Endothelial cell of umbilical vein (primary cell): Measurements from ENCODE around the gene DDR1. TPM values are rescaled to one million over a fixed set of nuclear protein-coding genes. Genes with fewer than 3 reads are reported as not detected.

Source experiments
- BruUV-seq: library from RNA; stranded (reverse); fragments of 400-500 nt; replicated peaks from 2 replicates; lab custom pipeline; 2021; lab: Mats Ljungman, UMichigan
- CTCF ChIA-PET: fragments of 300-600, 350-600 bp; sonication (Branson Sonifier 250); formaldehyde crosslinking; loops from one replicate; lab custom pipeline; 2021; ENCODE audit warnings: antibody characterized with exemption, inconsistent platforms; lab: Charles Lee
- POLR2A ChIA-PET: fragments of 300-600, 350-600 bp; sonication (Branson Sonifier 250); formaldehyde crosslinking; loops from one replicate; lab custom pipeline; 2021; ENCODE audit warnings: antibody characterized with exemption, inconsistent platforms; lab: Charles Lee
- DNase-seq: peaks from one replicate; pipeline ENCODE4 v3.0.0-alpha.2; 2011; ENCODE audit warnings: low read depth, low spot score
- FAIRE-seq: peaks from 2 replicates; lab custom pipeline; 2011; peaks lifted over from hg19 to GRCh38; lab: Jason Lieb, UNC
- H2AFZ ChIP-seq: 2 replicates; pipeline ENCODE4 v1.6.0; 2012; ENCODE audit warnings: low read depth, low read length, control low read depth, inconsistent platforms
- H3K27ac ChIP-seq: 2 replicates; pipeline ENCODE4 v1.5.1; 2011; ENCODE audit warnings: low read depth, mild to moderate bottlenecking, control low read depth, low read length, moderate library complexity; ENCODE audit not compliant: insufficient read depth
- H3K27me3 ChIP-seq, 2 experiments: 2 replicates each; pipeline versions ENCODE4 v1.6.0 to v1.6.1; 2011; ENCODE audit warnings: low read length in 2 of 2, mixed read lengths in 1 of 2; ENCODE audit not compliant: control insufficient read depth in 2 of 2, insufficient read depth in 2 of 2
- H3K36me3 ChIP-seq, 2 experiments: 2 replicates in 1 of 2; 3 replicates in 1 of 2; pipeline ENCODE4 v1.5.1; 2011; ENCODE audit warnings: low read length in 2 of 2, mild to moderate bottlenecking in 1 of 2, moderate library complexity in 1 of 2; ENCODE audit not compliant: control insufficient read depth in 2 of 2, insufficient read depth in 2 of 2; ENCODE audit errors: extremely low read depth in 1 of 2
- H3K4me1 ChIP-seq: 3 replicates; pipeline ENCODE4 v1.5.1; 2011; ENCODE audit warnings: mild to moderate bottlenecking, low read length; ENCODE audit not compliant: control insufficient read depth, insufficient read depth; ENCODE audit errors: extremely low read depth
- H3K4me2 ChIP-seq: 2 replicates; pipeline ENCODE4 v1.6.1; 2011; ENCODE audit warnings: low read length, control low read depth, mixed read lengths; ENCODE audit not compliant: insufficient read depth
- H3K4me3 ChIP-seq, 3 experiments: fragments of 200-600 bp in 1 of 3; sonication (generic), shearing (Covaris generic) in 1 of 3; replicated peaks in 1 of 3; 2 replicates each; pipeline ENCODE4 v1.5.1; 2011 to 2016; ENCODE audit warnings: control low read depth in 3 of 3, low read length in 3 of 3, mild to moderate bottlenecking in 2 of 3, inconsistent platforms in 1 of 3, low read depth in 1 of 3, moderate library complexity in 1 of 3; ENCODE audit not compliant: insufficient read depth in 1 of 3
- H3K79me2 ChIP-seq: 2 replicates; pipeline ENCODE4 v1.6.0; 2012; ENCODE audit warnings: low read length, inconsistent platforms; ENCODE audit not compliant: control insufficient read depth, insufficient read depth
- H3K9ac ChIP-seq: replicated peaks from 2 replicates; pipeline ENCODE3; 2011; ENCODE audit warnings: low read length, control low read depth; ENCODE audit not compliant: insufficient read depth; ENCODE audit errors: extremely low read depth
- H3K9me1 ChIP-seq: replicated peaks from 3 replicates; pipeline ENCODE4 v1.6.0; 2011; ENCODE audit warnings: mild to moderate bottlenecking, low read length; ENCODE audit not compliant: control insufficient read depth, insufficient read depth; ENCODE audit errors: extremely low read depth
- H3K9me3 ChIP-seq: replicated peaks from 2 replicates; pipeline ENCODE4 v1.5.1; 2012; ENCODE audit warnings: low read length, inconsistent platforms; ENCODE audit not compliant: control insufficient read depth, insufficient read depth
- H4K20me1 ChIP-seq: replicated peaks from 2 replicates; pipeline ENCODE3; 2011; ENCODE audit warnings: mild to moderate bottlenecking, low read length; ENCODE audit not compliant: control insufficient read depth, insufficient read depth; ENCODE audit errors: extremely low read depth
- EZH2 ChIP-seq: IDR thresholded peaks from 2 replicates; pipeline ENCODE4 v1.6.1; 2012; ENCODE audit warnings: borderline replicate concordance, low read depth, mild to moderate bottlenecking, moderate library complexity, low read length, inconsistent platforms; ENCODE audit not compliant: severe bottlenecking
- FOS ChIP-seq: IDR thresholded peaks from 2 replicates; pipeline ENCODE4 v1.6.1; 2011; ENCODE audit warnings: mild to moderate bottlenecking, low read length, moderate library complexity, borderline replicate concordance; ENCODE audit not compliant: insufficient read depth
- GATA2 ChIP-seq: IDR thresholded peaks from 2 replicates; pipeline ENCODE4 v1.7.0; 2011; ENCODE audit warnings: low read depth, mild to moderate bottlenecking, moderate library complexity, mixed read lengths, low read length; ENCODE audit not compliant: insufficient read length, insufficient read depth
- JUN ChIP-seq: IDR thresholded peaks from 2 replicates; pipeline ENCODE4 v1.6.1; 2011; ENCODE audit warnings: borderline replicate concordance, low read depth; ENCODE audit not compliant: insufficient read length, insufficient read depth
- MYC ChIP-seq: IDR thresholded peaks from one replicate; pipeline ENCODE4 v1.6.1; 2011; ENCODE audit warnings: mild to moderate bottlenecking, low read depth, low read length
- POLR2A ChIP-seq: IDR thresholded peaks from 2 replicates; pipeline ENCODE4 v1.6.1; 2012; ENCODE audit warnings: low read depth, mild to moderate bottlenecking, control low read depth, low read length
- POLR2AphosphoS5 ChIP-seq: IDR thresholded peaks from 2 replicates; pipeline ENCODE4 v1.6.1; 2012; ENCODE audit warnings: low read depth, mild to moderate bottlenecking, control low read depth, low read length, moderate library complexity; ENCODE audit not compliant: insufficient read depth
- dilution Hi-C: fragments of 300-500 bp; cut with MboI; formaldehyde crosslinking; loops from one replicate; pipeline ENCODE4 v1.15.0; 2019; ENCODE audit warnings: low sequenced_read_pairs; ENCODE audit not compliant: extremely low pct_ligation_motif_present
- intact Hi-C: fragments of 100-400 bp; cut with micrococcal nuclease; formaldehyde crosslinking; loops from one replicate; pipeline ENCODE4 v1.10.0; 2022
- polyA plus RNA-seq, 4 experiments: library from polyadenylated mRNA; depleted of rRNA in 3 of 4; stranded (reverse) in 3 of 4; unstranded in 1 of 4; fragments of >200 nt; gene quantifications; 2 replicates each; pipeline versions ENCODE4 v1.2.1 to v1.2.3, GENCODE V29; 2011 to 2012; ENCODE audit warnings: missing spikeins in 1 of 4
- total RNA-seq: library from RNA; stranded (reverse); gene quantifications from 2 replicates; pipeline ENCODE4 v1.2.3, GENCODE V29; 2021
- TF ChIP-seq, protein P1 (sequence below), 2 donors: IDR thresholded peaks; 1 replicate in 1 of 2; 2 replicates in 1 of 2; pipeline ENCODE4 v1.5.1; 2011; ENCODE audit warnings: low read length in 2 of 2, mild to moderate bottlenecking in 2 of 2, moderate library complexity in 2 of 2, control low read depth in 1 of 2, inconsistent platforms in 1 of 2, low read depth in 1 of 2; ENCODE audit not compliant: insufficient read depth in 1 of 2; ENCODE audit errors: extremely low read depth in 1 of 2
- TF ChIP-seq, protein P2 (sequence below): IDR thresholded peaks from 2 replicates; pipeline ENCODE4 v1.6.1; 2011; ENCODE audit not compliant: insufficient read depth, insufficient read length

Gene DDR1
- total and polyA plus RNA-seq, 2 donors (not counting 3 experiments of a cell fraction or from before 2014, with no cell fraction given): 8.8 to 22.9 TPM

DNA sequence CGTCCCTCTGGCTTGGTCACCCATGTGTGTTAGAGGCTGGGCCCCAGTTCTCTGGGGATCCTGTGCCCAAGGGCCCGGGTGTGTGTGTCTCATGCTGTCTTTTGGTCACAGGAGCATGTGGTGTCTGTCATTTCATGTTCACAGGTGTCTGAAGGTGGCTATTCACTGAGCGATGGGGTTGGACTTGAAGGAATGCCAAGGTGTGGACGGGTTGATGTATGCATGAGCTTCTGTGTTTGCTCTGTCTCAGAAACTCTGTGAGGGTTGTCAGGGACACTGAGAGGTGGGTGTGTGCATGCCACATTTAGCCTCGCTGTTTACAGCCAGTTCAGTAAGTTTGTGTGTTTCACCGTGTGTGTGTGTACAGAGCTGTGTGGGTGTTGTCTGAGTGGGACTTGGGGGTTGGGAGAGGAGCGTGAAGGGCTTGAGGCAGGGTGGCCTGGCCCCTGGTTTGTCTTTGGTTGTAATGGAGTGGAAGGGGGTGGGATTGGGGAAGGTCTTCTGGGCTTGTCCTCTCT lies 1.2 kb downstream of the DDR1 start:
- Histone ChIP-seq H3K36me3 (no peaks in the 10 kb centered on the region), H3K4me2 (no peak overlapping the region), H3K9ac (no peak overlapping the region), H3K4me1 (no peaks in the 10 kb centered on the region), H3K27me3 (peaks cover 0 to 2% of the 10 kb centered on the region in 2 experiments), H3K79me2 (no peaks in the 10 kb centered on the region), H4K20me1 (no peaks in the 10 kb centered on the region), H2AFZ (no peak overlapping the region), H3K4me3 (no peak overlapping the region), H3K27ac (no peak overlapping the region), H3K9me1 (no peaks in the 10 kb centered on the region), H3K9me3 (no peaks in the 10 kb centered on the region)
- dilution Hi-C loops: loop anchor here (25.0 kb wide), 1 partner anchor 148 kb away; the partner anchor contains the start of genes FLOT1 and IER3
- intact Hi-C loops: no loop called here
- ChIA-PET CTCF (interaction anchor here (1.6 to 7.0 kb wide), 6 partner anchors 11 to 206 kb away, joined by 3 to 36 read pairs (median 6); no protein-coding TSS in a partner anchor), POLR2A (interaction anchor here (0.6 kb wide), 1 partner anchor 109 kb away, joined by 6 read pairs; no protein-coding TSS in a partner anchor)
- no peak for FAIRE-seq
- no peak for DNase-seq
- no TSS peak for BruUV-seq
- TF ChIP-seq, protein P1, sequence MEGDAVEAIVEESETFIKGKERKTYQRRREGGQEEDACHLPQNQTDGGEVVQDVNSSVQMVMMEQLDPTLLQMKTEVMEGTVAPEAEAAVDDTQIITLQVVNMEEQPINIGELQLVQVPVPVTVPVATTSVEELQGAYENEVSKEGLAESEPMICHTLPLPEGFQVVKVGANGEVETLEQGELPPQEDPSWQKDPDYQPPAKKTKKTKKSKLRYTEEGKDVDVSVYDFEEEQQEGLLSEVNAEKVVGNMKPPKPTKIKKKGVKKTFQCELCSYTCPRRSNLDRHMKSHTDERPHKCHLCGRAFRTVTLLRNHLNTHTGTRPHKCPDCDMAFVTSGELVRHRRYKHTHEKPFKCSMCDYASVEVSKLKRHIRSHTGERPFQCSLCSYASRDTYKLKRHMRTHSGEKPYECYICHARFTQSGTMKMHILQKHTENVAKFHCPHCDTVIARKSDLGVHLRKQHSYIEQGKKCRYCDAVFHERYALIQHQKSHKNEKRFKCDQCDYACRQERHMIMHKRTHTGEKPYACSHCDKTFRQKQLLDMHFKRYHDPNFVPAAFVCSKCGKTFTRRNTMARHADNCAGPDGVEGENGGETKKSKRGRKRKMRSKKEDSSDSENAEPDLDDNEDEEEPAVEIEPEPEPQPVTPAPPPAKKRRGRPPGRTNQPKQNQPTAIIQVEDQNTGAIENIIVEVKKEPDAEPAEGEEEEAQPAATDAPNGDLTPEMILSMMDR (IDR thresholded peaks at IDR 0.05; ENCODE audit: extremely low read depth in 1 of 2, insufficient read depth in 1 of 2, low read depth in 1 of 2, low read length in 2 of 2): no peak
- TF ChIP-seq FOS (no peak), POLR2A (no peak), GATA2 (no peak), POLR2AphosphoS5 (no peak), JUN (no peak), MYC (no peak), EZH2 (no peak)
- TF ChIP-seq, protein P2, sequence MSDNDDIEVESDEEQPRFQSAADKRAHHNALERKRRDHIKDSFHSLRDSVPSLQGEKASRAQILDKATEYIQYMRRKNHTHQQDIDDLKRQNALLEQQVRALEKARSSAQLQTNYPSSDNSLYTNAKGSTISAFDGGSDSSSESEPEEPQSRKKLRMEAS: no peak
